ENCODE measurements around the gene FARP1. TPM values are rescaled to one million over a fixed set of nuclear protein-coding genes. Genes with fewer than 3 reads are reported as not detected.

The FARP1 gene
- total and polyA plus RNA-seq, 2 of the 13 experiments (the other 11 are each of a cell fraction or from before 2014, with no cell fraction given), result 70.6 to 126 TPM

- ATAC-seq (no peak), DNase-seq (ENCODE audit: low spot score) (no peak), FAIRE-seq (no peak)
- Histone ChIP-seq H3K4me3 (replicated peaks in 1 of 3; ENCODE audit: insufficient read depth in 1 of 3, low read depth in 2 of 3, low read length in 3 of 3) (no peak overlapping the region), H3K9ac (ENCODE audit: insufficient read depth, low read depth, low read length) (no peak overlapping the region), H3K4me2 (ENCODE audit: low read depth, low read length) (no peak overlapping the region), H3K4me1 (ENCODE audit: insufficient read depth, low read length) (peaks cover 26% of the 10 kb centered on the region), H3K27me3 (ENCODE audit: control insufficient read depth in 1 of 2, insufficient read depth in 2 of 2, low read length in 2 of 2) (no peaks in the 10 kb centered on the region), H4K20me1 (ENCODE audit: insufficient read depth, low read length) (no peaks in the 10 kb centered on the region), H3K27ac (ENCODE audit: extremely low read length, insufficient read depth, low read length) (no peak overlapping the region), H2AFZ (ENCODE audit: low read length) (no peak overlapping the region), H3K79me2 (ENCODE audit: insufficient read depth, low read length) (no peaks in the 10 kb centered on the region), H3K9me3 (ENCODE audit: low read length) (peaks cover 4% of the 10 kb centered on the region; the same call in 1 of the 2 replicates), H3K36me3 (replicated peaks in 1 of 2; ENCODE audit: control insufficient read depth in 1 of 2, insufficient read depth in 2 of 2, low read length in 2 of 2) (no peaks in the 10 kb centered on the region)
- intact Hi-C loops (cut with micrococcal nuclease; ENCODE audit: unreplicated experiment) (loop anchor here (5.0 to 10.0 kb wide), 2 partner anchors 67 to 245 kb away; no protein-coding TSS in a partner anchor), in situ Hi-C loops (cut with HindIII; ENCODE audit: extremely low pct_ligation_motif_present, low pct_unique_long_range_greater_than_20kb) (loop anchor here (10.0 kb wide), 1 partner anchor 245 kb away; no protein-coding TSS in a partner anchor)
- TF ChIP-seq NR2F1 (CRISPR knock-in tag; IDR thresholded peaks at IDR 0.05) (no peak), ZNF7 (CRISPR knock-in tag; IDR thresholded peaks at IDR 0.05) (no peak), ZNF678 (CRISPR knock-in tag; IDR thresholded peaks at IDR 0.05) (peak; percentile 82; the same call in 1 of the 2 replicates)
- ChIA-PET CTCF (ENCODE audit: low intra/inter-chr PET ratio, low total read pairs) (no interaction called here), POLR2A (no interaction called here)
- WGBS (ENCODE audit: low lambda C conversion rate), result 66% methylated on average over 4 of the region's 4 CpGs
- BruUV-seq (replicated peaks), result no TSS peak
Measured at GRCh38 chr13:98099627-98100026, 43.3 kb upstream of the FARP1 start.

DNA sequence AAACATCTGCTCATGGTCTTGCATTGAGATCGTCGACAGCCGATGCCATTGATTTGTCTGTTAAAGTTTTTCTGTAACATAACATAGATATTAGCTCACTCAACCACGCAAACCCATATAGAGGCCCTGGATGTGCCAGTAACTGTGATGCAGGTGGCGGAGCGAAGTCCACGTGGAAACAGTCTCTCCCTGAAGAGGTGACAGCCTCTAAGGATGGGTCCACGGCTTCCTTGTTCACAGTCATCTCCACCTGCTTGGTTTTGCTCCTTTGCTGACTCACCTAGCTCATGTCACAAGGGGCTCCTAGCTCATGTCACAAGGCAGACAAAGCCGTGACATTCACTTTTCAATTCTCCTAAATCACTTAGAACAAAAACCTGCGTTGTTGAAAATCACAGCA, 42.4 kb upstream of the FARP1 start:
- Histone ChIP-seq H3K36me3 (replicated peaks in 1 of 2; ENCODE audit: control insufficient read depth in 1 of 2, insufficient read depth in 2 of 2, low read length in 2 of 2) (no peaks in the 10 kb centered on the region), H4K20me1 (ENCODE audit: insufficient read depth, low read length) (no peaks in the 10 kb centered on the region), H3K27ac (ENCODE audit: extremely low read length, insufficient read depth, low read length) (no peak overlapping the region), H3K27me3 (ENCODE audit: control insufficient read depth in 1 of 2, insufficient read depth in 2 of 2, low read length in 2 of 2) (no peaks in the 10 kb centered on the region), H3K9ac (ENCODE audit: insufficient read depth, low read depth, low read length) (no peak overlapping the region), H3K4me1 (ENCODE audit: insufficient read depth, low read length) (peaks cover 32% of the 10 kb centered on the region), H3K4me3 (replicated peaks in 1 of 3; ENCODE audit: insufficient read depth in 1 of 3, low read depth in 2 of 3, low read length in 3 of 3) (no peak overlapping the region), H2AFZ (ENCODE audit: low read length) (no peak overlapping the region), H3K4me2 (ENCODE audit: low read depth, low read length) (no peak overlapping the region), H3K9me3 (ENCODE audit: low read length) (peaks cover 4% of the 10 kb centered on the region; the same call in 1 of the 2 replicates), H3K79me2 (ENCODE audit: insufficient read depth, low read length) (no peaks in the 10 kb centered on the region)
- intact Hi-C loops (cut with micrococcal nuclease; ENCODE audit: unreplicated experiment) (loop anchor here (5.0 to 10.0 kb wide), 2 partner anchors 68 to 246 kb away; no protein-coding TSS in a partner anchor), in situ Hi-C loops (cut with HindIII; ENCODE audit: extremely low pct_ligation_motif_present, low pct_unique_long_range_greater_than_20kb) (no loop called here)
- no peak for DNase-seq (ENCODE audit: low spot score)
- no peak for ATAC-seq
- ChIA-PET POLR2A (no interaction called here), CTCF (ENCODE audit: low intra/inter-chr PET ratio, low total read pairs) (no interaction called here)
- no TSS peak for BruUV-seq (replicated peaks)
- no peak for FAIRE-seq
- WGBS (ENCODE audit: low lambda C conversion rate), result 66% methylated on average over 10 of the region's 10 CpGs
- TF ChIP-seq ZNF282 (IDR thresholded peaks at IDR 0.05; ENCODE audit: partially characterized antibody) (no peak), MLXIP (CRISPR knock-in tag; IDR thresholded peaks at IDR 0.05; ENCODE audit: borderline replicate concordance) (no peak), GTF2F1 (IDR thresholded peaks at IDR 0.05; ENCODE audit: low read length) (no peak), ATF3 (CRISPR knock-in tag; IDR thresholded peaks at IDR 0.05) (no peak), EED (CRISPR knock-in tag; IDR thresholded peaks at IDR 0.05) (no peak), WIZ (CRISPR knock-in tag; IDR thresholded peaks at IDR 0.05) (no peak), BRCA1 (CRISPR knock-in tag; IDR thresholded peaks at IDR 0.05) (no peak), MBNL3 (CRISPR knock-in tag; conservative IDR thresholded peaks at IDR 0.05) (no peak), ZNF33B (CRISPR knock-in tag; IDR thresholded peaks at IDR 0.05) (no peak)
- TF ChIP-seq, protein P1, sequence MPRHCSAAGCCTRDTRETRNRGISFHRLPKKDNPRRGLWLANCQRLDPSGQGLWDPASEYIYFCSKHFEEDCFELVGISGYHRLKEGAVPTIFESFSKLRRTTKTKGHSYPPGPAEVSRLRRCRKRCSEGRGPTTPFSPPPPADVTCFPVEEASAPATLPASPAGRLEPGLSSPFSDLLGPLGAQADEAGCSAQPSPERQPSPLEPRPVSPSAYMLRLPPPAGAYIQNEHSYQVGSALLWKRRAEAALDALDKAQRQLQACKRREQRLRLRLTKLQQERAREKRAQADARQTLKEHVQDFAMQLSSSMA (CRISPR knock-in tag; IDR thresholded peaks at IDR 0.05), result no peak
- TF ChIP-seq, protein P2, sequence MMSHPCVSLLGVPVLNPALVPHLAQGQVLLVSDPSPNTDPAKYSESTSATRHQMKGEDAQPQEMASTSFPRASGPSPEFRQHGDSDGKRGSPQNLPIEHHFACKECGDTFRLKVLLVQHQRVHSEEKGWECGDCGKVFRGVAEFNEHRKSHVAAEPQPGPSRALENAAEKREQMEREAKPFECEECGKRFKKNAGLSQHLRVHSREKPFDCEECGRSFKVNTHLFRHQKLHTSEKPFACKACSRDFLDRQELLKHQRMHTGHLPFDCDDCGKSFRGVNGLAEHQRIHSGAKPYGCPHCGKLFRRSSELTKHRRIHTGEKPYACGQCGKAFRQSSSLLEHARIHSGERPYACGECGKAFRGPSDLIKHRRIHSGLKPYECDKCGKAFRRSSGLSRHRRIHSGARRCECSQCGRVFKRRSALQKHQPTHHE (CRISPR knock-in tag; IDR thresholded peaks at IDR 0.05; ENCODE audit: borderline replicate concordance), result no peak

All from HepG2 (cell line).